GM19043 (cell line): ENCODE results near the gene ZNF135.

ENCODE experiments used
- ATAC-seq: cut with Tn5 transposase; IDR thresholded peaks from one replicate; pipeline ENCODE4 v1.9.1; 2021; ENCODE audit warnings: low read depth; ENCODE audit not compliant: unreplicated experiment

The ZNF135 gene

GRCh38 chr19:58089846-58090245, 30.8 kb downstream of the ZNF135 start:
- ATAC-seq, result no peak

GRCh38 chr19:58091251-58091995, 32.3 kb downstream of the ZNF135 start:
- ATAC-seq, result no peak

- ATAC-seq, result no peak
Observed at GRCh38 chr19:58093071-58093470, 34.0 kb downstream of the ZNF135 start.

GRCh38 chr19:58095328-58095727, 36.2 kb downstream of the ZNF135 start:
- ATAC-seq, result no peak

- no peak for ATAC-seq
Observed at GRCh38 chr19:58096884-58097283, 37.8 kb downstream of the ZNF135 start.

- no peak for ATAC-seq
Observed at GRCh38 chr19:58097349-58097748, 38.3 kb downstream of the ZNF135 start.

GRCh38 chr19:58097781-58098681, 38.9 kb downstream of the ZNF135 start, which contains the start of gene ZSCAN18:
Gene ZSCAN18, minus strand, starts transcription at chr19:58098231. Its CDS starts 7,964 bp downstream, at chr19:58090267.
- ATAC-seq, result no peak

- ATAC-seq, result no peak
Observed at GRCh38 chr19:58098682-58098998, 39.6 kb downstream of the ZNF135 start.

- no peak for ATAC-seq
Observed at GRCh38 chr19:58107778-58108545, 48.9 kb downstream of the ZNF135 start.

- ATAC-seq, result no peak
Observed at GRCh38 chr19:58108546-58108817, 49.4 kb downstream of the ZNF135 start.

- ATAC-seq, result no peak
Observed at GRCh38 chr19:58117841-58118575, 58.9 kb downstream of the ZNF135 start.

GRCh38 chr19:58118979-58119733, 60.1 kb downstream of the ZNF135 start:
- ATAC-seq, result no peak
